ENCODE measurements around the gene RTN4R.

- TF ChIP-seq, protein P1, sequence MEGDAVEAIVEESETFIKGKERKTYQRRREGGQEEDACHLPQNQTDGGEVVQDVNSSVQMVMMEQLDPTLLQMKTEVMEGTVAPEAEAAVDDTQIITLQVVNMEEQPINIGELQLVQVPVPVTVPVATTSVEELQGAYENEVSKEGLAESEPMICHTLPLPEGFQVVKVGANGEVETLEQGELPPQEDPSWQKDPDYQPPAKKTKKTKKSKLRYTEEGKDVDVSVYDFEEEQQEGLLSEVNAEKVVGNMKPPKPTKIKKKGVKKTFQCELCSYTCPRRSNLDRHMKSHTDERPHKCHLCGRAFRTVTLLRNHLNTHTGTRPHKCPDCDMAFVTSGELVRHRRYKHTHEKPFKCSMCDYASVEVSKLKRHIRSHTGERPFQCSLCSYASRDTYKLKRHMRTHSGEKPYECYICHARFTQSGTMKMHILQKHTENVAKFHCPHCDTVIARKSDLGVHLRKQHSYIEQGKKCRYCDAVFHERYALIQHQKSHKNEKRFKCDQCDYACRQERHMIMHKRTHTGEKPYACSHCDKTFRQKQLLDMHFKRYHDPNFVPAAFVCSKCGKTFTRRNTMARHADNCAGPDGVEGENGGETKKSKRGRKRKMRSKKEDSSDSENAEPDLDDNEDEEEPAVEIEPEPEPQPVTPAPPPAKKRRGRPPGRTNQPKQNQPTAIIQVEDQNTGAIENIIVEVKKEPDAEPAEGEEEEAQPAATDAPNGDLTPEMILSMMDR (IDR thresholded peaks at IDR 0.05; ENCODE audit: low read depth, low read length): no peak
- no peak for TF ChIP-seq MAX (IDR thresholded peaks at IDR 0.05; ENCODE audit: low read depth, low read length)
- TF ChIP-seq POLR2A (IDR thresholded peaks at IDR 0.05; ENCODE audit: extremely low read depth, insufficient read length): no peak
Observed at GRCh38 chr22:20214853-20215252, 53.3 kb downstream of the RTN4R start.

All from NB4 (cell line).